HG02623 (cell line): ENCODE measurements around the gene ACACB.
"Not testable (repeated sequence)": the region's sequence is repeated elsewhere in the genome, so short reads cannot be mapped to it uniquely, and the experiment has no call there.

ENCODE experiments used
- ATAC-seq: cut with Tn5 transposase; IDR thresholded peaks from one replicate; pipeline ENCODE4 v1.9.1; 2021; ENCODE audit warnings: moderate library complexity; ENCODE audit not compliant: unreplicated experiment

The ACACB gene

DNA sequence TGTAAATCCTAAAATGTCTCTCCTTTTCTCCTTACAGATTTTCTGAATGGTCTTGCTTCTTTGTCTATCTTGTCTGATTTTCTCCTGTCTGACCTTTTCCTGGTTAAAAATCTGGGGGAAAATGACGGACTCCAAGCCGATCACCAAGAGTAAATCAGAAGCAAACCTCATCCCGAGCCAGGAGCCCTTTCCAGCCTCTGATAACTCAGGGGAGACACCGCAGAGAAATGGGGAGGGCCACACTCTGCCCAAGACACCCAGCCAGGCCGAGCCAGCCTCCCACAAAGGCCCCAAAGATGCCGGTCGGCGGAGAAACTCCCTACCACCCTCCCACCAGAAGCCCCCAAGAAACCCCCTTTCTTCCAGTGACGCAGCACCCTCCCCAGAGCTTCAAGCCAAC lies 23.0 kb downstream of the ACACB start:
- ATAC-seq: no peak

DNA sequence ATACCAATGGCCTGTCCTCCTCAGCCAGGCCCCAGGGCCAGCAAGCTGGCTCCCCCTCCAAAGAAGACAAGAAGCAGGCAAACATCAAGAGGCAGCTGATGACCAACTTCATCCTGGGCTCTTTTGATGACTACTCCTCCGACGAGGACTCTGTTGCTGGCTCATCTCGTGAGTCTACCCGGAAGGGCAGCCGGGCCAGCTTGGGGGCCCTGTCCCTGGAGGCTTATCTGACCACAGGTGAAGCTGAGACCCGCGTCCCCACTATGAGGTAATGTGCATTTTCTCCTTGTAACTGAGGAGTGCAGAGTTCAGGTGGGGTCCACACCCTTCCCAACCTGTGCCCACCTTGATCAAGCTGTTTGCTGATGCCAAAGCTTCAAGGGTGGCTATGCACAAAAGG lies 23.4 kb downstream of the ACACB start:
- ATAC-seq: no peak

- ATAC-seq: no peak
Observed at GRCh38 chr12:109140560-109140959, 24.2 kb downstream of the ACACB start.

DNA sequence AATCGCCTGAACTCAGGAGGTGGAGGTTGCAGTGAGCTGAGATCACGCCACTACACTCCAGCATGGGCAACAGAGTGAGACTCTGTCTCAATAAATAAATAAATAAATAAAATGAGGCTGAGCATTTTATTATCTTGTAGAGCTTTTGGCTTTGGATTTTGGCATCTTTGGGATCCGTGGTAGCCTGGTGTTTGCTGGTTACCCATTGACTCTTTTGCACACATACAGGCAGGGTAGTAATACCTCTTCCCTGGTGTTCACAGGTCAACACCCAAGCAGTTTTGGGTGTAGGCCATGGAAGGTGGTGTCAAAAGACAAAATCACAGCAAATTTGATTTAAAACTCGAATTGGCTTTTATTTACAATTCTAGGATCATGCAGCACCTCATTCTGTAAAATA lies 27.8 kb downstream of the ACACB start:
- no peak for ATAC-seq

- ATAC-seq: not testable (repeated sequence)
Observed at GRCh38 chr12:109147126-109147525, 30.7 kb downstream of the ACACB start.

DNA sequence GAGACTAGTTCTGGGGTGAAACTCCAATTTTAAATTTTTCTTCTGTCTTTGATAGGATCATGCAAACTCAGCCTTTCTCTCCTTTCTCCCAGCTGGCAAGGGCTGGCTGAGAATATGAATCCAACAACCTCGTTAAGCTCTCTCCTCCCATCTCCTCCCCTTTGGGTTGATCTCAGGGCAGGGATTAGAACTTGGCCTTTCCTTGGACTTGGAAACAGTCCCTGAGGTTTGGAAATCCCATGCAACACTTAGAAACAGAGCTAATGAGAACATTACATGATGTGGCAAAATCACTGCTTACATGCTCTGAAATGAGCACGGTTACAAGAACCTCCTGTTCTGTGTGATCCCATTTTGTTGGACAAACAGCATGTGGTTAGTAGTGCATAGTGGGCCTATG lies 31.6 kb downstream of the ACACB start:
- no peak for ATAC-seq

DNA sequence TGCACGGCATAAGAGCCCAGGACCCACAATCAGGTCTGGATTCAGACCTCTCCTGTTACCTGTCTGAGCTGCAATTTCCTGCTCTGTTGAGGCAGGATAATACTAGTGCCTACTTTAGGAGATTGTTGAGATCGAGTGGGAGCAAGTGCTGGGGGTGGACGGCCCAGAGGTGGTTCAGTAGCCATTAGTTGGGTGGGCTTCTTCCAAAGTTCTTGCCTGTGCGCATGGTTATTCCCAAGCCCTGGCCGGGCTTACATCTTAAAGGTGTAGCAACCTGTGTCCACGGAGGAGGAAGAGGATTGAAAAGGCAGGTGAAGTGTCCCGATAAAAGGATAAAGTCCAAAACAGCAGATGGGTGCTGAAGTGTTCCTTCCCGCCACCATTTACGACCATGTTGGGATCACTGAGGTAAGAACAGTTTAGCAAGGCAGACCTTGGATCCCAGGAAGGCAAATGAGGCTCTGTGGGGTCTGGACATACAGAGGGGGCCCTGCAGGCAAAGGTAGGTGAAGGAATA lies 33.8 kb downstream of the ACACB start:
- no peak for ATAC-seq

GRCh38 chr12:109151457-109151856 lies 35.1 kb downstream of the ACACB start:
- no peak for ATAC-seq

GRCh38 chr12:109153821-109154441 lies 37.5 kb downstream of the ACACB start:
- ATAC-seq: no peak

- ATAC-seq: peak; percentile 71
Observed at GRCh38 chr12:109154451-109155438, 38.4 kb downstream of the ACACB start.

- no peak for ATAC-seq
Observed at GRCh38 chr12:109156036-109156435, 39.6 kb downstream of the ACACB start.

GRCh38 chr12:109156586-109156985 lies 40.2 kb downstream of the ACACB start:
- ATAC-seq: no peak

GRCh38 chr12:109157986-109158385 lies 41.6 kb downstream of the ACACB start:
- no peak for ATAC-seq

- no peak for ATAC-seq
Observed at GRCh38 chr12:109160433-109160832, 44.0 kb downstream of the ACACB start.

DNA sequence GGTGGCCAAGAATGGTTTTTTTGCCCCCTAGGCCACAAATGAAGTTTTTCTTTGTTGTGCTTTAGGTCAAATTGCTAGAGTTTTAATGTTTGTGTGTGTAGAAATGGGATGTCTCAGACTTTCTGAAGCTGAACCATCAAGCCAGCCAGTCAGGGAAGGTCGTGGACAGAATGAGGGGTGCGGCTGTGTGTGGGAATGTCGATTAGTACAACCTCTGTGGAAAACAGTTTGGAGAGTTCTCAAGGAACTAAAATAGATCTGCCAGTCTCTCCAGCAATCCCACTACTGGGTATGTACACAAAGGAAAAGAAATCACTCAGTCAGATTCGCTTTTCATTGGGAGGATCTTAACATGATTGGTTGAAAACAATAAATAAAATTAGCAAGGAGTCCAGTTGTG lies 44.5 kb downstream of the ACACB start:
- ATAC-seq: no peak

DNA sequence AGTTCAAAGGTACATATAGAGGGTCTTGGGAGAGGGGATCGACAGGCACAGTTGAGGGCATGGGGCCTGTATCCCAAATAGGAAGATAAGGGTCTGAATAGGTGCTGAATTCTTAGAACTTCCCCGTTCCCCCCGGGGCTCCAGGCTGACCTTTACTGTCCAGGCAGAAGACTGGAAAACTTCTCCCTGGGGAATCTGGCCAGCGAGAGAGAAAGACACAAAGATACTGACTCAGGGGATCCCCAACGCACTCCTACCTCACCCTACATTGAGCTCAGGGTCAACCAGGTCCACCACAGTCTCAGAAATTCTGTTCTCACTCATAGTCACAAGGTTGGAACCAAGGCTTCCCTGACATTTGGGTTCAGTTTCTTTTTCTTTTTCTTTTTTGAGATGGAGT lies 46.2 kb downstream of the ACACB start:
- no peak for ATAC-seq

DNA sequence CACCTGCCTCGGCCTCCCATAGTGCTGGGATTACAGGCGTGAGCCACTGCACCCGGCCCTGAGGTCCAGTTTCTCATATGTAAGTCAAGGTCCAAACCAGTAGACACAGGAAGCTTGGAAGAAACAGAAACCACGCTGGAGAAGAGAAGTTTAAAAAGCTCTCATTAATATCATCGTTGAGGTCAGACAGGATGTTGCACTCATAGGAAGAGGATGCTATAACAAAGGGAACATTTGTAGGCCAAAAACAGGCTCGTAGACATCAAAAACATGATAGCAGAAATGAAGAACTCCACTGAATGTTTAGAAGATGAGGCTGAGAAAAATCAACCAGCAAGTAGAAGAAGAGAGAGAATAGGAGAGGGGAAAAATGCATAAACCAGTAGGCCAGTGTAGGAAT lies 46.8 kb downstream of the ACACB start:
- no peak for ATAC-seq

- no peak for ATAC-seq
Observed at GRCh38 chr12:109165599-109165998, 49.2 kb downstream of the ACACB start.

DNA sequence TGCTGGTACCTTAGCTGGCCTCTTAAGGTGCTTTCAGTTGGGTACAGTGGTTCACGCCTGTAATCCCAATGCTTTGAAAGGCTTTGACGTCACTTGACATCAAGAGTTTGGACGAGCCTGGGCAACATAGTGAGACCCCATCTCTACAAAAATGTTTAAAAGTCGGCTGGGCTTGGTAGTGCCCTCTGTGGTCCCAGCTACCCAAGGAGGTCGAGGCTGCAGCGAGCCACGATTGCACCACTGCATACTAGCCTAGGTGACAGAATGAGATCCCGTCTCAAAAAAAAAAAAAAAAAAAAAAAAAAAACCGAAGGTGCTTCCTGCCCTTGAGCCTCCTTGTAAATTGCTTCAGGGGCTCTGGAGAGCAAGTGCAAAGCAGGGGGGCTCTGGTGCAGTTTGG lies 50.0 kb downstream of the ACACB start:
- ATAC-seq: no peak

DNA sequence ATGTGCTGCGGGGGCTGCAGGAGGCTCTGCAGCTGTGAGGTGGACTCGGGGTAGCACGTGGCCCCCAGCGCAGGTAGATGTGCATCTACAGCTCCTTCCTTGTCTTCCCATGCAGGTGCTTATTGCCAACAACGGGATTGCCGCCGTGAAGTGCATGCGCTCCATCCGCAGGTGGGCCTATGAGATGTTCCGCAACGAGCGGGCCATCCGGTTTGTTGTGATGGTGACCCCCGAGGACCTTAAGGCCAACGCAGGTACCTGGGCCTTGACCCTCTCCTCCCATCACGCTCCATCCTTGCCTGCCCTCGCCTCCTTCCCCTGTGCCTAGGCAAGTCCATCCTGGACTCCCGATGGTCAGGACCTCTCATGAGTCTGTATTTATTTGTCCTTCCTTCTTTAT lies 51.4 kb downstream of the ACACB start:
- ATAC-seq: no peak

DNA sequence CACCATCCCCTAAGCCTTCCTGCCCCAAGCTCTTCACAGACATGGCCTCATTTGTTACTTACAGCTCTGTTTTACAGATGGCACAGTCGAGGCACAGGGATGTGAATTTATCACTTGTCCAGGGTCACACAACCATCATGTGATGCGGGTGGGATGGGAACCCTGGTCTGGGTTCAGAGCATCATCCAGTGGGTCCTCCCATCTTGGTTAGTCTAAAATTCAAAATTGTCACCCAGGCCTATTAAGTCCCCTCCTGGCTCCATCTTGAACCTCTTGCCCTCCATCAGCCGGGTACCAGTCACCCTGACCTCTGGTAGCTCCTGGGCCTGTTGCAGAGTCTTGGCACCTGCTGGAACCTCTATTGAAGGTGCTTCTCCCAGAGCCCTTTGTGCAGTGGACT lies 52.9 kb downstream of the ACACB start:
- no peak for ATAC-seq

- ATAC-seq: no peak
Observed at GRCh38 chr12:109169686-109170085, 53.3 kb downstream of the ACACB start.
